Activated CD4-positive, CD25-positive, alpha-beta regulatory T cell treated with anti-CD3 and anti-CD28 coated beads, Interleukin-2, amount 50 U/mL, for 24 hours (primary cell): ENCODE results near the gene ASCL5.
"Not testable (repeated sequence)": the region's sequence is repeated elsewhere in the genome, so short reads cannot be mapped to it uniquely, and the experiment has no call there.

ENCODE experiments used
- ATAC-seq, 2 donors: fragments of 150-1000 bp; cut with Tn5 transposase; one replicate each; pipeline ENCODE4 v1.10.0; 2021; ENCODE audit warnings: mild to moderate bottlenecking in 1 of 2, moderate library complexity in 1 of 2

The ASCL5 gene

DNA sequence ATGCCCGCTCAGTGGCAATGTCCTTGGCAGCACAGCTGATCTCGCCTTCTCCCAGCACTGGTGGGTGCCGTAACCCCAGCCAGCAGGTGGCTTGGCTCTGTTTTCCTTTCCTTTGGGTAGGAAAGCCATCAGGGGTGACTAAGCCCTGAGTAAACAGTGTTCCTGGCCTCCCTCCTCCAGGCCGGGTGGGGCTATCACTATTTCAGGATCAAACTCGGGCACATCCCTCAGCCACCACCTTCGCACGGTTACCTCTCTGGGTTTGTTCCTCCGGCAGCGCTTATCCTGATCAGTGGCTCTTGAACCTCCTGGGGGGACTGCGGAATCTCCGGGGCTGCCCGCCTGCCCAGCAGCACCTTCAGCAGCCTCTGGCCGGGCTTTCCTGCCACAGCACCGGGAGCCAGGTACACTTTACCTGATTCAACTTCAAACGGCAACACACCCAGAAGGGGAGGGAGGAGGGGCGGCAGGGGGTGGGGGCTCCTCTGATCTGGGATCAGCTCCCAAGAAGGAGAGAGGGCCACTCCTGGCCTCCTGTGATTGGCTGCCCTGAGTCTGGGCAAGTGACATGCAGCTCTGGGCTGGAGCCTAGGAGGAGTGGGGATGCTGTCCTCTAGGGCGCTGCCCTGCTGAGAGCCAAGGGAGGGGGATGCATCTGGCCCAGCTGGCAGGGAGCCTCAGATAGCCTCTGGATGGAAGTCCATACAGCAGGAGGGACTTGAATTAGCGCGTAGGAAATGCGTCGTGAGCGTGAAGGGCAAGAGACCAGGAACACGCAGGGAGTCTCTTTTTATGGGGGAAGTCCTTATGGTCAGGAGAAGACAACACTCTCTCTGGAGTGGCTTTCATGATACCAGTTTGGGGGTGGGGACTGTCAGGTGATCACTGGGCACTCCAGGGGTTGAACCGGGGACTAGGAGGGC, at the start of gene ASCL5:
Gene ASCL5 (minus strand): TSS at position 353 of the 923 bp plus-strand sequence. CDS start 11,812 bp downstream, outside the sequence.
- ATAC-seq: no peak

DNA sequence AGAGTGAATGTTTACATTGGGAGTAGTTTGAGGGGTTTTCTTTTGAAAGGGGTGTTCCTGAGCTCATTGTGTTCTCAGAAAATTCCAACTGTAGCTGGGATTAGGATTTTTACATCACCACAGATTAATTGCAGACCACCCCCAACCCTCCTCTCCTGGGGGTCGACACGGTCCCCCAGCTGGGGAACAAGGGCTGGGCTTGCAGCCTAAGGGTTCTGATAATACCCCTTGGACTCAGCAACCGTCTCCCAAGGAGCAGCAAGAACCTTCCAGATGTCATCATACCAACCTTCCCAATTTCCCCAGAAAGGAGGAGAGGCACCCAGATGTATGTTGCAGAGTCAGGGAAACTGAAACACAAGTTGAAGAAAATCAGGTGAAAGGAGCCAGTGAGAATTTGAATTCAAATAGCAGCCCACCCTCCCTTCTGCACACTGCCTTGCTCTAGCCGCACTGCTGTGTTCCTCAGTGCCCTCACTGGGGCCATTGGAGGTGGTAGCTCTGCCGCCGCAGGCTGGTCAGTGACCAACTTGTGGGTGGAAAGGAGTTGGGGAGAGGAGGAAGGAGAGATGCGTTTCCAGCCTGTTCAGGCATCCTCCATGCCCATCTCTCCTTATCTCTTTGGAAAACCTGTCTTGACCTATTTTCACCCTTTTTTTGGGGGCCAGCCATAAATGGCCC, 49.0 kb upstream of the ASCL5 start:
- ATAC-seq: no peak

GRCh38 chr1:201173736-201174135, 46.8 kb upstream of the ASCL5 start:
- ATAC-seq: no peak

GRCh38 chr1:201172999-201173610, 46.1 kb upstream of the ASCL5 start:
- ATAC-seq: no peak

GRCh38 chr1:201172326-201172725, 45.3 kb upstream of the ASCL5 start:
- ATAC-seq: no peak

DNA sequence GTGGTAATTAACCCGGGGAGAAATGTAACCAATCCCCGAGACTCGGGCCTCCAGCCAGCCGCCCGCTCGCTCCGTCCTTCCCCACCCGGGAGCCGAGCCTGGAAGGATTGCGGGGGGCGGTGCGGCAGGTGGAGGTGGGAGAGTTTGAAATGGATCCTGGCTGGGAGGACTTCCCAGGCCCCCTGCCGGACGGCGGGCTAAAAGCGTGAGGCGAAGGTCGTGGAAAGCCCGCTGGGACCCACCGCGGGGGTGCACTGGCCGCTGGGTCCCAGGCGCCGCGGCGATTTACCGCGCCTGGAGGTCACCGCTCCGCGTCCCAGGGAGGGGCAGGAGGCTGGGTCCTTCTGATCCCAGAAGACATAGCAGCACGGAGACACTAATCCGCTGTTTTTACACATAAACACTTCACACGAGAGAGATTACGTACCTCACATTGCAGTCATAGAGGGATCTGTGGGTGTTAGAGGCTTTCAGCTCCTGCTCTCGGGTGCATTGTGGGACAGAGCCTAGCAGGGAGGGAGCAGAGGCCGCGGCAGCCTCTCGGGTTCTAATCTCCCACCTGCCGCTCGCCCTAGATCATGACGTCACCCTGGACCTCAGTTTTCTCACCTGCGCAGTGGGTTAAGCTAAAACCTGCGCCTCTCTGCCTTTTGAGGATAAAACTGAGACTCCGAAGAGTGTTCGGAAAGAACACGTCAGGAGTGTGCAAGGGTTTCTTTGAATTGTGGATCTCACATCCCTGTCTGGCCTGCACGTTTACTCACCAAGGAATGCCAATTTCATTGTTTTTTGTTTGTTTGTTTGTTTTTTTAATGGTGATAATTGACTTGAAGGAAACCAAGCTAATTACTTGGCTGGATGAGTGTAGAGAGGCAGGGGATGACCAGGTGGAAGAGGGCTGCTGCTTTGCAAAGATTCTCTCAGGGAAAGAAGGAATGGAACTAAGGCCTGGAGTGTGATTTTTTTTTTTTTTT, 44.4 kb upstream of the ASCL5 start:
- ATAC-seq: peak; percentile 70 to 73

DNA sequence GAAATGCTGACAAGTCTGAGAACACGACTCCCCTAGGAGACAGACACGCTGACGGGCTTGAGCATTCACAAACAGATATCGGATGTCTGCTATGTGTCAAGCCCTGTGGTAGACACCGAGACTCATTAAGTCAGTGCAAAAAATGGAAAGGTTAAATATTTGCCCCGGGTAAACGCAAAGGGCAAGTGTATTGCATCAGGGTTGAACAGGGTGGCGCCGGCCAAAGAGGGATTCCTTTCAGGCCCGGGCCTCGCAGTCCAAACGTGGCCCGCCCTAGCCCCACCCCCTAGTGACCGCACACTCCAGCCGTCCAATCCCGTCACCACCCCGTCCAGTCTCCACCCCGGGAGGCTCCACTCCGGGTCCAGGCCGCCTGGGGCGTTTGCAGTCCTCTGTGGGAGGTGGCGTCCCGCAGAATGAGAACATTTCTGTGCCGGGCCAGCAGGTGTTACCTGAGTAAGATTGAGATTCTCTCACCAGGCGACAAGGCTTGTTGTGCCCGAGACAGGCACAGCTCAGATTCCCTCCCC, 43.6 kb upstream of the ASCL5 start:
- ATAC-seq: peak; percentile 84 to 89

DNA sequence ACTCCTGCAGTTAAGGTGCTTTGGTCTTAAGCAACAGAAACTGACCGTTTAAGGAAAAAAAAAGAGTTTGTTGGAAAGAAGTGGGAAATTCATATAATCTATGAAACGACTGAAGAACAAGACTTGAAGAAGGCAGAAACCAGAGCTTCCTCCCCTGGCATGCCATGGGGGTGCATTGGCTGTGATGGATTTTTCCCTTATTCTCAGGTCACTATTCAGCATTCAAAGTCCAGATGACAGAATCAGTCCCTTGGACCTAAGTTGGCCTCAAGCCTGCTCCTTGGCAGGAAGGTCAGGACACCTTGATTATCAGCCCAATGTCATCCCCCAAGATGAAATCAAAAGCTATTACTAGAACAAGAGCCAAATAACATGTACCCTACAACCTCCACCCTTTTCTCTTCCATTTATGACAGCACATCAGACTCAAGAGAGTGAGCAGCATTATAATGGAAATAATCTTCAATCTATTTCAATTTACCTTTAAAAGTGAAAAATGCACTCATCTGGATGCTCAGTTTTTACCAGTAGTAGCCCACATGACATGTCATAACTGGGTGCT, 43.1 kb upstream of the ASCL5 start:
- no peak for ATAC-seq

DNA sequence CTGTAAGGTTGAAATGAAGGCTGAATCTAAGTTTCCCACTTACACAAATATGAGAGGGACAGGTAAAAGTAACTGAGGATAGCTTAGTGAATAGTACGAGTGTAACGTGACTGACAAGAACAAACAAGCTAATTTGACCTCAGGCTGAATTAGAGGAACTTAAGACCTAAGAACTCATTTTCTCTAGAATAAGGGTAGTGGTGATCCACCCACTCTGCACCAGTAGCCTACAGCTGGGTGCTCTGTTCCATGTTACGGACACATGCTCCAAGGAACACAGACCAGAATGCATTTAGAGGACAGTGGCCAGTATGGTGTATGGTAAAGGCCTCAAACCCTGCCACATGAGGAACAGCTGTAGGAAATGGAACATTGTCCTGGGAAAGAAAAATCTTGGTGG, 42.2 kb upstream of the ASCL5 start:
- ATAC-seq: no peak

DNA sequence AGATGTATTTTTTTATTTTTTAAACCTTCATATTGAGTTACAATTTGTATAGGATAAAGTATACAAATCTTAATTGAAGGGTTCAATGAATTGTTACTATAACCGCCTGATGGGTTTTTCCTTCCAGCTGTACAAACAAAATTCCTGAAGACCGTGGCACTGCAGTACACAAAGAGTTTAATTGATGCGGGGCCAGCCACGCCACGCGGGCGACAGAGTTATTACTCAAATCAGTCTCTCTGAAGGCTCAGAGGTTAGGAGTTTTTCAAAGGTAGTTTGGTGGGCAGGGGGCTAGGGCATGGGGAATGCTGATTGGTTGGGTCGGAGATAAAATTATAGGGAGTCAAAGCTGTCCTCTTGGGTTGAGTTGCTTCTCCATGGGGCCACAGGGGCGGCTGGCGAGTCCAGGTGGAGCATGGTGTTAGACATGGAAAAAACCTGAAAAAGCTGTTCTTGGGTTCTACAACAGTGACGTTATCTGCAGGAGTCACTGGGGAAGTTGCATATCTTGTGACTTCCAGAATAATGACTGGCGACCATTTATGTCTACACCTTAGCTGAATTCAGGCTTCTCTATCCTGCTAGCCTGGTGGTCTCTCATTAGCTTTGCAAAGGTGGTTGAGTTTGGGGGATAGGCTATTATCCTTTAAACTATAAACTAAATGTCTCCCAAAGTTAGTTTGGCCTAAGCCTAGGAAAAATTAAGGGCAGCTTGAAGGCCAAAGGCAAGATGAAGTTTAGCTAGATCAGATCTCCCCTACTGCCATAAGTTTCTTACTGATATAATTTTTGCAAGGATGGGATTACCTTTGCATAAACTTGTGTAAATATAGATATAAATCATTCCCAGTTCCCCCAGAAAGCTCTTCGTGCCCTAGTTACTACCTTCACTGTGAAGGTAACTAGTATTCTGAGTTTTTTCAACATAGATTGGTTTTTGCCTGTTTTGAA, 40.3 kb upstream of the ASCL5 start:
- no peak for ATAC-seq

GRCh38 chr1:201164645-201165044, 37.7 kb upstream of the ASCL5 start:
- no peak for ATAC-seq

- no peak for ATAC-seq
Measured at GRCh38 chr1:201163707-201164106, 36.7 kb upstream of the ASCL5 start.

DNA sequence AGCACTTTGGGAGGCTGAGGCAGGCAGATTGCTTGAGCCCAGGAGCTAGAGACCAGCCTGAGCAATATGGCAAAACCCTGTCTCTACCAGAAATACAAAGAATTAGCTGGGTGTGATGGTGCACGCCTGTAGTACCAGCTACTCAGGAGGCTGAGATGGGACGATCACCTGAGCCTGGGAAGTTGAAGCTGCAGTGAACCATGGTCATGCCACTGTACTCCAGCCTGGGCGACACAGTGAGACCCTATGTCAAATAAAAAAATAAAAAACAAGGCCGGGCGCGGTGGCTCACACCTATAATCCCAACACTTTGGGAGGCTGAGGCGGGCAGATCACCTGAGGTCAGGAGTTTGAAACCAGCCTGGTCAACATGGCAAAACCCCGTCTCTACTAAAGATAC, 36.1 kb upstream of the ASCL5 start:
- ATAC-seq: not testable (repeated sequence)

GRCh38 chr1:201157949-201158348, 31.0 kb upstream of the ASCL5 start:
- no peak for ATAC-seq

- ATAC-seq: no peak
Measured at GRCh38 chr1:201156819-201157218, 29.8 kb upstream of the ASCL5 start.

DNA sequence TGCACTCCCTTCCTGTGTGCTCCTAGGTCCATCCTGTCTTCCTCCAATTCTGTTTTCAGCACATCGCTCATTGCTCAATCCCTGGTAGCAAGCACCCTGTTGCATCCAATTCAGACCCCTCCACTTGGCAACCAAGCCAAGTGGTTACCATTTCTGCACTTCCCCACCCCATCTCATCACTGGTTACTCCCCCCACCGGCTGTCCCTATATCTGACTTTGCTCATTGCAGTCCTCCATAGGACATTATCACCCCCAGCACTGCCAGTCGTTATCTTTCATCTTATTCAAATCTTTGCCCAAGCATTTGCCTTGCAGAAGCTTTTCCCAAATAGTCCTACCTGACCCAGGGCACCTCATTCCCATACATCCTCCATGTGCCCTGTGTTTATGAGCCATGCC, 29.4 kb upstream of the ASCL5 start:
- no peak for ATAC-seq

- ATAC-seq: no peak
Measured at GRCh38 chr1:201155354-201155753, 28.4 kb upstream of the ASCL5 start.

GRCh38 chr1:201154389-201155165, 27.6 kb upstream of the ASCL5 start, which contains the start of gene TMEM9:
TMEM9 (minus strand) TSS chr1:201154474; CDS start chr1:201153923, 551 bp downstream.
- ATAC-seq: peak; percentile 96 to 97
